Skin of body (tissue), 2 donors: Measurements from ENCODE around the gene PCBP1. TPM values are rescaled to one million over a fixed set of nuclear protein-coding genes. Genes with fewer than 3 reads are reported as not detected.
"Not testable (repeated sequence)": the region's sequence is repeated elsewhere in the genome, so short reads cannot be mapped to it uniquely, and the experiment has no call there.

Source experiments
- DNase-seq: peaks from one replicate; lab custom pipeline; 2025; lab: John Stamatoyannopoulos, UW
- total RNA-seq: library from RNA; depleted of rRNA; stranded (reverse); fragments of >200 nt; gene quantifications from one replicate; pipeline ENCODE4 v1.2.3, GENCODE V29; 2014

The PCBP1 gene
- total RNA-seq, 1 donor from 2014 or later, result 80.8 TPM

GRCh38 chr2:70095720-70096670 is 8.7 kb downstream of the PCBP1 start:
- no peak for DNase-seq

GRCh38 chr2:70098032-70098431 is 10.8 kb downstream of the PCBP1 start:
- no peak for DNase-seq

GRCh38 chr2:70099270-70099669 is 12.0 kb downstream of the PCBP1 start:
- no peak for DNase-seq

- no peak for DNase-seq
Measured at GRCh38 chr2:70101174-70101573, 13.9 kb downstream of the PCBP1 start.

- DNase-seq, result not testable (repeated sequence)
Measured at GRCh38 chr2:70101686-70102085, 14.4 kb downstream of the PCBP1 start.

- DNase-seq, result not testable (repeated sequence)
Measured at GRCh38 chr2:70102323-70102905, 15.1 kb downstream of the PCBP1 start.

GRCh38 chr2:70103531-70104061 is 16.3 kb downstream of the PCBP1 start:
- no peak for DNase-seq

GRCh38 chr2:70104231-70105111 is 17.2 kb downstream of the PCBP1 start:
- peak; percentile 76 for DNase-seq

GRCh38 chr2:70106138-70106537 is 18.9 kb downstream of the PCBP1 start:
- DNase-seq, result not testable (repeated sequence)

- not testable (repeated sequence) for DNase-seq
Measured at GRCh38 chr2:70110397-70110796, 23.1 kb downstream of the PCBP1 start.

- no peak for DNase-seq
Measured at GRCh38 chr2:70111752-70112591, 24.7 kb downstream of the PCBP1 start.

- DNase-seq, result no peak
Measured at GRCh38 chr2:70113359-70114070, 26.2 kb downstream of the PCBP1 start.

GRCh38 chr2:70115646-70116442 is 28.6 kb downstream of the PCBP1 start:
- DNase-seq, result no peak

GRCh38 chr2:70116936-70117552 is 29.8 kb downstream of the PCBP1 start:
- DNase-seq, result no peak

- no peak for DNase-seq
Measured at GRCh38 chr2:70118798-70119454, 31.6 kb downstream of the PCBP1 start.

- DNase-seq, result no peak
Measured at GRCh38 chr2:70121627-70122372, 34.5 kb downstream of the PCBP1 start.

- no peak for DNase-seq
Measured at GRCh38 chr2:70122470-70122869, 35.2 kb downstream of the PCBP1 start.
